HTR-8/SVneo (cell line): ENCODE data around the gene NCOA6.
"Not testable (repeated sequence)": the region's sequence is repeated elsewhere in the genome, so short reads cannot be mapped to it uniquely, and the experiment has no call there.

ENCODE experiments used
- DNase-seq: peaks from one replicate; pipeline ENCODE4 v3.0.0; 2011; ENCODE audit warnings: low spot score, mixed read lengths; ENCODE audit not compliant: insufficient read length
- FAIRE-seq: peaks from 2 replicates; lab custom pipeline; 2011; peaks lifted over from hg19 to GRCh38; lab: Jason Lieb, UNC

The NCOA6 gene

DNA sequence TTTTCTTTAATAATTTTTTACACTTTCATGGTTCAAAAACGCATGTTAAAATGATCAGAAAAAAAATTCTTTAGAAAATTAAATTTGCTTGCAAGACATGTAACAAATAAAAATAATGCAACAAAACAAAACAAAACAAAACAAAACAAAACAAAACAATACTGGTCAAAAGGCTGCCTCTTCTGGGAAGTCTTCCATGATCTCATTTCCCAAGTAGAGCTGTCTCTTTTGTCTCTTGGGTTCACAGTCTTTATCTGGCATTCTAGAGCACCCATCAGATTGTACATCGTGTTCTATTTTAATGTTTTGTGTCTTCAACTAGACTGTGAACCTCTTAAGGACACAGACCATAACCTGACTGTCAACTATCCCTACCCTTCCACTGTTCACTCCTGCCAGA, 96.0 kb downstream of the NCOA6 start:
- FAIRE-seq: no peak

DNA sequence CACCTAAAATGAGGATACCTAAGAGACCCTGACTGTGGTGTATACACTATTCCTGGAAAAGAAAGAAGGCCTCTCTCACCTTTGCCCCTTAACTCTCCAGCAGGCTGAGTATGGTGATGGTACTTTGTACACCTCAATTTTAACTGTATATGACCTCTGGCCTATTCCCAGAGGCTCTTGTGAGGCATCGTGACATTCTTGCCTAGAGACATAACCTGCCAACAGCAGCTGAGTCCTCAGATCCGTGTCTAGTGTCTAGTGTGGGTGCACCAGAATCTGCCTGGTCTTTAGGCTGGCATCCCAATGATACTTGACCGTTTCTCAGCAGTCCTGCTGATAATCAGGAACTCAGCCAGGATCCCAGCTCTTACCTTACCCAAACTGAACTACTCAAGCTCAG, 101.3 kb downstream of the NCOA6 start:
- no peak for FAIRE-seq

More for the DNA sequence above, 96.0 kb downstream of the NCOA6 start:
- DNase-seq: no peak

DNA sequence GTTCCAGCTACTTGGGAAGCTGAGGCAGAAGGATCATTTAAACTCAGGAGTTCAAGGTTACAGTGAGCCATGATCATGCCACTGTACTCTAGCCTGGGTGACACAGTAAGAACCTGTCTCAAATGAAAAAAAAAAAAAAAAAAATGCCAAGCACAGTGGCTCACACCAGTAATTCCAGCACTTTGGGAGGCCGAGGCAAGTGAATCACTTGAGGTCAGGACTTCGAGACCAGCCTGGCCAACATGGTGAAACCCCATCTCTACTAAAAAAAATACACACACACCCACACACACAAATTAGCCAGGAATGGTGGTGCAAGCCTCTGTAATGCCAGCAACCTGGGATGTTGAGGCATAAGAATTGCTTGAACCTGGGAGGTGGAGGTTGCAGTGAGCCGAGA, 102.9 kb downstream of the NCOA6 start:
- not testable (repeated sequence) for DNase-seq, FAIRE-seq

More for the DNA sequence above, 101.3 kb downstream of the NCOA6 start:
- DNase-seq: no peak

DNA sequence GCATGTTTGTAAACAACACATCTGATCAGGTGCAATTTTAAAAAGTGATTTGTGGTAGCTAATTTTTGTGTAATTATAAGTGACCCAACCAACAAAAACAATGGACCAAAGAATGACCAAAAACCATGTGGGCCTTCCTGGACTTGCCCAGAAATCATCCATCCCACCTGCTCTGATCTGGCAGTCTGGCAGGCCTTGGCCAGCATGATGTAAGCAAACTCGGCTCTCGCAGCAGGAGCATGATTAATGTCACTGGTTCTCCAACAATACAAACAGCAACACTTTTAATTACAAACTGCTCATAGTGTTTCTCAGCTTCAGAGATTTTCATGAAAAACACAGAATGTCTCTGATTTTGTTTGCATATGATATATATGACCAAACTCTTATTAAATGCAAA, 105.2 kb downstream of the NCOA6 start:
- DNase-seq (no peak), FAIRE-seq (no peak)

DNA sequence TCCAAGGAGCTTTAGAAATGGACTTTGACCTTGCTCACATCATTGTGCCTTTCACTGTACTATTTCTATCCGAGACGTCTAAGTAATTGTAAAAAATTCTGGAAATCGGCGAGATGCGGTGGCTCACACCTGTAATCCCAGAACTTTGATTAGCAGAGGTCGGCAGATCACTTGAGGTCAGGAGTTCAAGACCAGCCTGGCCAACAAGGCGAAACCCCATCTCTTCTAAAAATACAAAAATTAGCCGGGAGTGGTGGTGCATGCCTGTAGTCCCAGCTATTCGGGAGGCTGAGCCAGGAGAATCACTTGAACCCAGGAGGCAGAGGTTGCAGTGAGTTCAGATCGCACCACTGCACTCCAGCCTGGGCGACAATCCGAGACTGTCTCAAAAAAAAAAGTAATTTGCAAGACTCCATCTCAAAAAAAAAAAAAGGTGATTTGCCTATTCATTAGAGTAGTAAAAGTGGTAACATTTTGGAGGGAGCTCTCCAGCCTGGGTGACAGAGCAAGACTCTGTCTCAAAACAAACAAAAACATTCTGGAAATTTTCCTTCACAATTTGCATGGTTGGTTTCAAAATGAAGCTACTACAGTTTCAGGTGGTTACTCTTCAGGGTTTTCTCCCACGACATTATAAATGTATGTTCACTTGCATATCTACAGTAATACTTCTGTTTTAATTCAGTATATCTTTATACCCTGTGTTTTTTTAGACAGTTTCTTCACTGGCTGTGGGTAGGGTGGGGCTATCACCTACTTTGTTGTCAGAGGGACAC, 106.0 kb downstream of the NCOA6 start:
- FAIRE-seq, DNase-seq: not testable (repeated sequence)

DNA sequence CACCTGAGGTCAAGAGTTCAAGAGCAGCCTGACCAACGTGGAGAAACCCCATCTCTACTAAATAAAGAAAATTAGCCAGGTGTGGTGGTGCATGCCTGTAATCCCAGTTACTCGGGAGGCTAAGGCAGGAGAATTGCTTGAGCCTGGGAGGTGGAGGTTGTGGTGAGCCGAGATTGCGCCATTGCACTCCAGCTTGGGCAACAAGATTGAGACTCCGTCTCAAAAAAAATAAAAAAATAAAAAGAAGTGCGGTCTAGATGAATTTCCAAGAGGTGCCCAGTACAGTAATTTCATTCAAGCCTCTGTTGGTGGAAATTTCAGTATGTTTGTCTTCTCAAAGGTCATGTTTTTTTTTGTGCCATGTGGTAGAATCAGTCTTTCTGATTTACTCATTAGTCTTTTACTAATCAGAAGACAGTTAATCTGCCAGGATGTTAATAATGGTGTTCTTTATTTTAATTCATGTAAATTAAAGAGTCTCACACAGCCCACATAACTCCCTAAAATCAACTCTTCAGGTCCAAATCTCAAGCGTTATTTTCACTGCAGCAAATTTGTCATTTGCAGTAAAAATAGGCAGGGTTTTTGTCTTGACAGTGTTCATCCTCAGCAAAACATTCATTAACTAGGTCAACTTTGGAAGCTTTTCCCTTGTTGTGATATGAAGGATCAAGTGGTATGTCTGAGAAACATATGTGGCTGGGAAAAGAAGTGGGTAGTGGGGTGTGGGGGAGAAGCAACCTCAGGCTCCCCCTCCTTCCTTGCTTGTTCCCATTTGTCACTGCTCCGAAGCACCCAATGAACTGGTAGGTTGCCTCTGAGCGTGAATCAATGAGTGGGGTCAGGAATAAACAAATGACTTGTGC, 108.0 kb downstream of the NCOA6 start:
- no peak for DNase-seq
- FAIRE-seq: no peak

DNA sequence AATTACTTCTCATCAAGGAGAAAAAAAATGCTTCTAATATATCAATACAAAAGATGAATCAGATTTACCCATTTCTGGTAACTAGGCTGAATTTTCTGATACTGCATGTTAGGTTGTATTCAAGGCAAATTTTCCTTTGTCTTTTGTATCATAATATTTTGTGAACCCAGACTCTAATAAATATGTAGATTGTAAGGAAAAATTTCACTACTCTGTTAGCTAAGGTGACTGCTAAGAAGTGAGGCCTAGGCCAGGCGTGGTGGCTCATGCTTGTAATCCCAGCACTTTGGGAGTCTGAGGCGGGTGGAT, 108.6 kb downstream of the NCOA6 start:
- no peak for FAIRE-seq
- DNase-seq: no peak

DNA sequence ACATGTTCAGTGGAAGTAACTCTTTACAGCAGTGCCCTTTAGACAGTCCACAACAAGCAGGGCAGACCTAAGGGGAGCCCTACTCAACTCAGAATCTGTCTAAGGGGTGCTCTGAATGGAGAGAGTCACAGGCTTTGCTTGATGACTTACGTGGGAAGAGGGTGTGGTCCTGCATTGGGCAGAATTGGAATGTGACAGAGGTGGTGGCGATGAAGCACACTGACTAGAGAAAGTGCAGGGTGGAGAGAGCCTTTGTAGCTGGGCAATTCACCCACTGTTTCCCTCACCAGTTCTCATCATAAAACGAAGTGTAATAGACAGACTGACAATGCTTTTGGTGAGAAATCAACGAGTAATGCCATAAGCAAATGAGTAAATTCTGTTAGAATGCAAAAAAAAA, 110.1 kb downstream of the NCOA6 start:
- DNase-seq (no peak), FAIRE-seq (no peak)

DNA sequence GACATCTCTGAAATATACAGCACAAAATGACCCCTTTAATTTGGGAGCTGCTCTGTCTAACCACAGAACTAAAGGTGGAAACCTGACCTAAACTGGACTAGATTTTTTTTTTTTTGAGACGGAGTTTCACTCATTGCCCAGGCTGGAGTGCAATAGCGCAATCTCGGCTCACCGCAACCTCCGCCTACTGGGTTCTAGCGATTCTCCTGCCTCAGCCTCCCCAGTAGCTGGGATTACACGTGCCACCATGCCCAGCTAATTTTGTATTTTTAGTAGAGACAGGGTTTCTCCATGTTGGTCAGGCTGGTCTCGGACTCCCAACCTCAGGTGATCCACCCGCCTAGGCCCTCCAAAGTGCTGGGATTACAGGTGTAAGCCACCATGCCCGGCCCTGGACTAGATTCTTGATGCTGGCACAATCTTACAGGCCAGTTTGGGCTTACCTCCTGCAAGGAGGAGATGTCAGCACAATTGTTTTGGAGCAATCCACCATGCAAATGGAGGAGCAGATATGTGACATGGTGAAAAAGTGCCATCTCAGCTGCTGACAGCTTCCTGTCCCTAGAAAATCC, 111.4 kb downstream of the NCOA6 start:
- DNase-seq, FAIRE-seq: not testable (repeated sequence)

GRCh38 chr20:34713194-34713943, 112.1 kb downstream of the NCOA6 start:
- peak; percentile 57 for FAIRE-seq
- DNase-seq: peak; percentile 90

DNA sequence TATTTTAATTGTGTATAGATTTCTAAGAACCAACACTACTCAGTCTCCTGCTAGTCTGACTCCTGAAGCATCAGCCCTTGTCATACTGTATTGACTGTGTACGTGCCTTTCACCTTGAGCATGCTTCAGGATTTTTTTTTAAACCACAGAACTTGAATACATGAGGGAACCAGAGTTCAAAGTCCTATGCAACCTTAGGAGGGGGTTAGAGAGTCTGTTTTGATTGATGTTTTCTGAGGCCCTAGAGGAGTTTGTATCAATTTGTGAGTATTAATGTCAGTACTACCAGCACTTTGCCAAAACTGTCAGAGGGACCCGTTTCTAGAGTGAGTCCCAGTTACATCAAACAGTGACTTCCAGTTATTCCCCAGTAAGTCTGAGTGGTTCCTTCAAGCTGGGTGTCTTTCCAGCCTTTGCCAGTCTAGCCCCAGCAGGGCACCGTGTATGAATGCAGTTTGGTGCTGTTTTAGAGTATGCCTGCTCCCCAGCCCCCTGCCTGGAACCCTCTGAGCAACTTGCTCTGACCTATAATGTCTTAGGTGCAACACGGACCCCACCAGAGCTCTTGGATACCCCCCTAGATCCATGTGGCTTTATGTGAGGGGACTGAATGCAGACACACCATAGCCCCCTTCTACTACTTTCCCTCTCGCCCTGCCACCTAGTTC, 112.8 kb downstream of the NCOA6 start:
- no peak for FAIRE-seq
- no peak for DNase-seq

DNA sequence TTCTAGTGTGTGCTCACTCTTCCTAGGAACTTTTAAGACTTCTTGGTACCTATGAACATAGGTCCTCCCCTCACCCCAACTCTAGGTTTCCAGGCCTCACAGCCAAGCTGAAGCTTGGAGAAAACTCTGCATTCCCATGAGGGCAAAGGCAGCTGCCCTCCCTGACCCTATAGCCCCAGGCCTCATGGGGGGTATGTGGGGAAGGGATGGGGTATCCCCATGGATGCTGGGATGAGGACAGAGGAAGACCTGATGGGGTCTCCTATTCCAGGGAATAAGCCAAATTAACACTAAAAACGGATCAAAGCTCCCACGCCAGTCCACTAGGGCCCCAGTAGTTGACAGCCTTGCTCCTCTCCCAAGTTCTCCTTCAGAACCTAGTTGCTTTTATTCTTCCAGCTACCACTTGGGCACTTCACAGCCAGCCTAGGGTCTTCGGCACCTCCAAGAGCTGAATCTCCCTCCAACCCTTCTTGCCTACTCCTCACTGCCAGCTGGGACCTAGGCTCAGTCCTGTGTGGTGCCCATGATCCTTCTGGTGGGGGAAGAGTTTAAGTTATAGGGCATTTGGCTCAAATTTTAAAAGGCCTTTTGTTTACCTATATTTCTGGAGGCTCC, 113.5 kb downstream of the NCOA6 start:
- FAIRE-seq: no peak
- no peak for DNase-seq

GRCh38 chr20:34710861-34711574, 114.4 kb downstream of the NCOA6 start:
- FAIRE-seq: no peak
- no peak for DNase-seq

DNA sequence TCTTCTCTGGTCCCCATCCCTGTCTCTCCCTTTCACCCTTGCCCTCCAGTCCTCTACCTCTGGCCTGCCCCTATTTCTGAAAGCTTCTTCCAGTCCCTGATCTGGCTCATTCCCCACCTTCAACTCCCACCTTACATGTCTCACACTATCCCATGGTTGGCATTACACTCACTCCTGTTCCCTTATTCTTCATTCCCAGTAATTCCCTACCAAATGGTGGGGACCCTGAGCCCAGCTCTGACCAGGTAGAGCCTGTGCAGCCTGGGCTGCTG, 114.9 kb downstream of the NCOA6 start:
- DNase-seq (no peak), FAIRE-seq (no peak)

DNA sequence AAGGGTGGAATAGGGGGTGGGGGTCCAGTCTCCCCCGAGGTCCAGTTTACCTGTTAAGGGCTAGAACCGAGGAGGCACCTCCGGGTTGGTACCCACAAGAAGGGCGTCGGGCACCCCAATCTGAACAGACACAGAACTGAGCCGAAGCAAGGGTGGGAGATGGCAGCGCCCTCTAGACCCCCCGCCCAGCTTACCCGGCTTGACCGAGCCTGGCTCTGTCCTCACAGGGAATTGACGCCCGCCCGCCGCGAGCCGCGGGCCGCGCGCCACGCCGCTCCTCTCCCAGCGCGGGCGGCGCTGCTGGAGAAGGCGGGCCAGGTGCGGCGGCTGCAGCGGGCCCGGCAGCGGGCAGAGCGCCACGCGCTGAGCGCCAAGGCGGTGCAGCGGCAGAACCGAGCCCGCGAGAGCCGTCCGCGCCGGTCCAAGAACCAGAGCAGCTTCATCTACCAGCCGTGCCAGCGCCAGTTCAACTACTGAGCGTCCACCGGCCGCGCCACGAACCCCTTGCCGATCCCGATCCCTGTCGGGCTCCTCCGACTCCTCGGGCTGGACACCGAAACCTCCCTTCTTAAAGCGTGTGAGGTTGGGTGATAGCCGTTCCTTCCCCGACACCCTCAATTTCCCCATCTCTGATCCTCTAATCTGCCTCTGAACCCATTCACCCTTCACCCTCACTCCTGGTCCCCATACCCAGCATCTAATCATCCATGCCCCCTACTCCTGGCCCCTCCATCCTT, 115.5 kb downstream of the NCOA6 start:
- no peak for FAIRE-seq
- DNase-seq: no peak

DNA sequence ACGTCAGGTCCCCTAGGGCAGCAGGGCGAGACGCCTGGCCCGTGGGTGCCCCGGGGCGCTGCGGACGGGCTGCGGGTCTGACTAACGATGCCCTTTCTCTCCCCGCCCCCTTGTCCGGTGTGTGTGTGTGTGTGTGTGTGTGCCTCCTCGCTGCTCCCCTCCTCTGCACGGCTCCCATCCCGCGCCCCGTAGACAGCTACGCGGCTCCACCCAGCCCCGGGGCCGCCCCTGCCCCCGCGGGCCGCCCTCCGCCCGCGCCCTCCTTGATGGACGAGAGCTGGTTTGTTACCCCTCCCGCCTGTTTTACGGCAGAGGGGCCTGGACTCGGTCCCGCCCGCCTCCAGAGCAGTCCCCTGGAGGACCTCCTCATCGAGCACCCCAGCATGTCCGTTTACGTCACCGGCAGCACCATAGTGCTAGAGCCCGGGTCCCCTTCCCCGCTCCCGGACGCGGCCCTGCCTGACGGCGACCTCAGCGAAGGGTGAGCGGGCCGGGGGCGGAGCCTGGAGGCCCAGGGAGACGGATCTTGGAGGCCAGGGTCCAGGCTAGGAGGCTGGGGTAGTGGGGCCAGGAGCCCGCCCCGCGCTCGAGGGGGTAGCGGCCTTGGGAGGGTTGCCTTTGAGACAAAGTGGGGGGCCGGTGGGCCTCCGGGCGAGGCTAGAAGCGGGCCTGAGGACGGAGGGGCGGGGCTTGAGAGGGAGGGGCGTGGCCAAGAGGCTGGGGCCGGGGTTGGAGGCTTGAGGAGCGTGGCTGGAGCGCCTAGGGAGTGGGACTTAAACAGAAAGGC, 116.2 kb downstream of the NCOA6 start:
- FAIRE-seq (no peak), DNase-seq (peak; percentile 87)

DNA sequence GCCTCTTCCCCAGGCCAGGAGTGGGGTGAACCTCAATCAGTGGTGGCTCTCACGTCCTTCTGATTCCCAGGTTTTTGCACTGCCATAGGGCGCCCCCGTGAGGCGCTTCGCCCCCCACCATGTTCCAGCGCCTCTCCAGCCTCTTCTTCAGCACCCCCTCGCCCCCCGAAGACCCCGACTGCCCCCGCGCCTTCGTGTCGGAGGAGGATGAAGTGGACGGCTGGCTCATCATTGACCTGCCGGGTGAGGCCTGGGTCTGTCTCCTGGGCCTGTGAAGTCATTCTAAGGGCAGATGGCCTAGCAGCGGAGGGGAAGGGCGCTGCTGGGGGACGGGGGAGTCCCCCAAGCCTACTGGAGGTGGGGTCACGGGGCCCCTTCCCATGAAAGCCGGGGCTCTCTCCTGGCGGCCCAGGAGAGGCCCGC, 116.8 kb downstream of the NCOA6 start:
- DNase-seq: no peak
- FAIRE-seq: no peak
